OCI-LY7 (cell line): Measurements from ENCODE around the gene PTPA. TPM values are rescaled to one million over a fixed set of nuclear protein-coding genes. Genes with fewer than 3 reads are reported as not detected.

ENCODE experiments used
- BruUV-seq: library from RNA; stranded (reverse); fragments of 400-500 nt; replicated peaks from 2 replicates; lab custom pipeline; 2021; lab: Mats Ljungman, UMichigan
- CTCF ChIA-PET: fragments of 300-600 bp; sonication (Branson Sonifier 250); formaldehyde crosslinking; loops from one replicate; lab custom pipeline; 2022; ENCODE audit warnings: antibody characterized with exemption; ENCODE audit not compliant: unreplicated experiment; lab: Charles Lee
- POLR2A ChIA-PET: fragments of 300-600 bp; sonication (Branson Sonifier 250); formaldehyde crosslinking; loops from one replicate; lab custom pipeline; 2022; ENCODE audit warnings: antibody characterized with exemption; lab: Charles Lee
- DNase-seq: peaks from one replicate; pipeline ENCODE4 v3.0.0-alpha.2; 2015; ENCODE audit warnings: low spot score
- H2AFZ ChIP-seq: fragments of 200-600 bp; sonication (generic), shearing (Covaris generic); 2 replicates; pipeline ENCODE4 v1.6.1; 2014; ENCODE audit warnings: mild to moderate bottlenecking, antibody characterized with exemption, low read length, moderate library complexity
- H3K27ac ChIP-seq: fragments of 200-600 bp; sonication (generic); 2 replicates; pipeline ENCODE4 v1.5.1; 2014; ENCODE audit warnings: mixed run types, low read depth, mild to moderate bottlenecking, moderate library complexity, low read length, inconsistent platforms; ENCODE audit not compliant: poor library complexity, severe bottlenecking
- H3K36me3 ChIP-seq: fragments of 200-600 bp; sonication (generic); 2 replicates; pipeline ENCODE4 v1.6.1; 2014; ENCODE audit warnings: mild to moderate bottlenecking, antibody characterized with exemption, low read length, moderate library complexity, mixed read lengths; ENCODE audit not compliant: insufficient read depth
- H3K4me1 ChIP-seq: fragments of 200-600 bp; sonication (generic); 2 replicates; pipeline ENCODE4 v1.5.1; 2014; ENCODE audit warnings: mild to moderate bottlenecking, low read length; ENCODE audit not compliant: insufficient read depth, poor library complexity, severe bottlenecking
- H3K4me2 ChIP-seq: fragments of 200-600 bp; sonication (generic); 2 replicates; pipeline ENCODE4 v1.6.1; 2014; ENCODE audit warnings: mild to moderate bottlenecking, low read length
- H3K4me3 ChIP-seq: fragments of 200-600 bp; sonication (generic); 2 replicates; pipeline ENCODE4 v1.5.1; 2014; ENCODE audit warnings: mild to moderate bottlenecking, low read depth, low read length; ENCODE audit not compliant: poor library complexity, severe bottlenecking
- H3K79me2 ChIP-seq: fragments of 200-600 bp; sonication (generic); 2 replicates; pipeline ENCODE4 v1.6.1; 2016; ENCODE audit warnings: low read depth, mild to moderate bottlenecking, low read length, moderate library complexity, mixed read lengths; ENCODE audit not compliant: insufficient read depth
- H3K9me2 ChIP-seq: fragments of 200-600 bp; sonication (generic); 2 replicates; pipeline ENCODE4 v1.6.1; 2016; ENCODE audit warnings: mild to moderate bottlenecking, low read length, mixed read lengths; ENCODE audit not compliant: insufficient read depth
- H3K9me3 ChIP-seq: fragments of 200-600 bp; sonication (generic); 2 replicates; pipeline ENCODE4 v1.6.1; 2014; ENCODE audit warnings: mild to moderate bottlenecking, mixed run types, low read length, mixed read lengths
- H4K20me1 ChIP-seq: fragments of 200-600 bp; sonication (generic); 2 replicates; pipeline ENCODE4 v1.6.1; 2014; ENCODE audit warnings: mild to moderate bottlenecking, antibody characterized with exemption, low read length, moderate library complexity, mixed read lengths; ENCODE audit not compliant: insufficient read depth
- CTCF ChIP-seq: fragments of 200-600 bp; sonication (generic); conservative IDR thresholded peaks from 2 replicates; pipeline ENCODE4 v1.5.1; 2014; ENCODE audit warnings: mild to moderate bottlenecking, antibody characterized with exemption, low read length, moderate library complexity, mixed read lengths
- EZH2phosphoT487 ChIP-seq: fragments of 200-600 bp; sonication (generic); IDR thresholded peaks from 2 replicates; pipeline ENCODE4 v1.6.1; 2018; ENCODE audit warnings: low read depth, borderline replicate concordance, mild to moderate bottlenecking, mixed run types, antibody characterized with exemption, low read length, moderate library complexity, mixed read lengths
- intact Hi-C: fragments of 100-400 bp; cut with micrococcal nuclease; formaldehyde crosslinking; loops from one replicate; pipeline ENCODE4 v1.10.0; 2022; ENCODE audit not compliant: unreplicated experiment
- total RNA-seq, 2 experiments: library from RNA; depleted of rRNA in 1 of 2; stranded (reverse); fragments of >200 nt in 1 of 2; shearing (Covaris generic) in 1 of 2; gene quantifications; 2 replicates each; pipeline ENCODE4 v1.2.3, GENCODE V29; 2014 to 2022

PTPA gene
- total RNA-seq, 2 experiments from 2014 or later = 106 to 111 TPM

GRCh38 chr9:129093602-129094386, 17.4 kb upstream of the PTPA start:
- BruUV-seq = no TSS peak
- intact Hi-C loops = no loop called here
- Histone ChIP-seq H3K9me3 (no peaks in the 10 kb centered on the region), H3K79me2 (no peaks in the 10 kb centered on the region), H3K4me2 (no peak overlapping the region), H2AFZ (no peak overlapping the region), H3K27ac (no peak overlapping the region), H3K4me3 (no peak overlapping the region), H3K4me1 (no peaks in the 10 kb centered on the region), H3K9me2 (no peaks in the 10 kb centered on the region), H4K20me1 (no peaks in the 10 kb centered on the region), H3K36me3 (peaks cover 12% of the 10 kb centered on the region)
- ChIA-PET CTCF (no interaction called here), POLR2A (no interaction called here)
- TF ChIP-seq EZH2phosphoT487 (no peak), CTCF (no peak)
- DNase-seq = no peak

GRCh38 chr9:129094387-129095169, 16.6 kb upstream of the PTPA start:
- intact Hi-C loops = no loop called here
- Histone ChIP-seq H2AFZ (no peak overlapping the region), H3K4me3 (no peak overlapping the region), H3K79me2 (no peaks in the 10 kb centered on the region), H3K9me2 (no peaks in the 10 kb centered on the region), H3K36me3 (peaks cover 6% of the 10 kb centered on the region), H3K4me2 (no peak overlapping the region), H3K9me3 (no peaks in the 10 kb centered on the region), H3K27ac (no peak overlapping the region), H3K4me1 (no peaks in the 10 kb centered on the region), H4K20me1 (no peaks in the 10 kb centered on the region)
- CTCF ChIA-PET = no interaction called here
- POLR2A ChIA-PET = interaction anchor here (0.6 kb wide), 1 partner anchor 13 kb away, joined by 6 read pairs; no protein-coding TSS in a partner anchor
- no peak for DNase-seq
- no TSS peak for BruUV-seq
- TF ChIP-seq CTCF (no peak), EZH2phosphoT487 (no peak)
